HG03571 (cell line): ENCODE measurements around the gene IQCN.

ENCODE experiments used
- ATAC-seq: cut with Tn5 transposase; IDR thresholded peaks from one replicate; pipeline ENCODE4 v1.9.1; 2021; ENCODE audit not compliant: unreplicated experiment

The IQCN gene

GRCh38 chr19:18306888-18307260 is 32.6 kb upstream of the IQCN start:
- no peak for ATAC-seq

GRCh38 chr19:18306209-18306887 is 32.1 kb upstream of the IQCN start:
- no peak for ATAC-seq

GRCh38 chr19:18304458-18305310 is 30.4 kb upstream of the IQCN start:
- peak; percentile 44 for ATAC-seq

- ATAC-seq, result no peak
Observed at GRCh38 chr19:18304208-18304457, 29.9 kb upstream of the IQCN start.

GRCh38 chr19:18301718-18302111 is 27.5 kb upstream of the IQCN start:
- ATAC-seq, result no peak

- no peak for ATAC-seq
Observed at GRCh38 chr19:18300930-18301717, 26.9 kb upstream of the IQCN start.

GRCh38 chr19:18299654-18300053 is 25.4 kb upstream of the IQCN start:
- no peak for ATAC-seq

- ATAC-seq, result no peak
Observed at GRCh38 chr19:18298601-18299000, 24.3 kb upstream of the IQCN start.

GRCh38 chr19:18297308-18297707 is 23.1 kb upstream of the IQCN start:
- ATAC-seq, result no peak

GRCh38 chr19:18295034-18295451 is 20.8 kb upstream of the IQCN start:
- no peak for ATAC-seq

- no peak for ATAC-seq
Observed at GRCh38 chr19:18294467-18294864, 20.2 kb upstream of the IQCN start.

GRCh38 chr19:18293642-18294466 is 19.6 kb upstream of the IQCN start:
- no peak for ATAC-seq

- ATAC-seq, result no peak
Observed at GRCh38 chr19:18292810-18293641, 18.8 kb upstream of the IQCN start.

GRCh38 chr19:18292462-18292809 is 18.2 kb upstream of the IQCN start:
- ATAC-seq, result no peak

GRCh38 chr19:18291590-18292461 is 17.6 kb upstream of the IQCN start:
- ATAC-seq, result no peak

GRCh38 chr19:18291019-18291524 is 16.8 kb upstream of the IQCN start:
- ATAC-seq, result no peak

- ATAC-seq, result no peak
Observed at GRCh38 chr19:18290302-18291018, 16.2 kb upstream of the IQCN start.

- ATAC-seq, result no peak
Observed at GRCh38 chr19:18289471-18290301, 15.4 kb upstream of the IQCN start.
